ENCODE data around the gene GDPD2. TPM values are rescaled to one million over a fixed set of nuclear protein-coding genes. Genes with fewer than 3 reads are reported as not detected.
A peak's percentile ranks its signal among the peaks of the same experiment; 100 is the strongest.

Gene GDPD2
- total and polyA plus RNA-seq, 2 of the 13 experiments (the other 11 are each of a cell fraction or from before 2014, with no cell fraction given), result 0.04 to 0.08 TPM

GRCh38 chrX:70436343-70436742, 13.2 kb downstream of the GDPD2 start:
- CTCF ChIA-PET (ENCODE audit: low intra/inter-chr PET ratio, low total read pairs), result interaction anchor here (0.6 kb wide), 1 partner anchor 228 kb away, joined by 3 read pairs; no protein-coding TSS in a partner anchor
- TF ChIP-seq, protein P1, sequence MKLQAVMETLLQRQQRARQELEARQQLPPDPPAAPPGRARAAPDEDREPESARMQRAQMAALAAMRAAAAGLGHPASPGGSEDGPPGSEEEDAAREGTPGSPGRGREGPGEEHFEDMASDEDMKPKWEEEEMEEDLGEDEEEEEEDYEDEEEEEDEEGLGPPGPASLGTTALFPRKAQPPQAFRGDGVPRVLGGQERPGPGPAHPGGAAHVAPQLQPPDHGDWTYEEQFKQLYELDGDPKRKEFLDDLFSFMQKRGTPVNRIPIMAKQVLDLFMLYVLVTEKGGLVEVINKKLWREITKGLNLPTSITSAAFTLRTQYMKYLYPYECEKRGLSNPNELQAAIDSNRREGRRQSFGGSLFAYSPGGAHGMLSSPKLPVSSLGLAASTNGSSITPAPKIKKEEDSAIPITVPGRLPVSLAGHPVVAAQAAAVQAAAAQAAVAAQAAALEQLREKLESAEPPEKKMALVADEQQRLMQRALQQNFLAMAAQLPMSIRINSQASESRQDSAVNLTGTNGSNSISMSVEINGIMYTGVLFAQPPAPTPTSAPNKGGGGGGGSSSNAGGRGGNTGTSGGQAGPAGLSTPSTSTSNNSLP (IDR thresholded peaks at IDR 0.05; ENCODE audit: low read depth, low read length), result no peak
- TF ChIP-seq RFX1 (IDR thresholded peaks at IDR 0.05) (peak; percentile 25; the same call in 1 of the 2 replicates), CTCF (CRISPR knock-in tag; IDR thresholded peaks at IDR 0.05) (peak; percentile 25; the same call in 1 of the 2 replicates)
- intact Hi-C loops (cut with micrococcal nuclease; ENCODE audit: unreplicated experiment), result no loop called here
- no peak overlapping the region for H2AFZ ChIP-seq (ENCODE audit: low read length)
- POLR2A ChIA-PET, result no interaction called here
- no TSS peak for BruUV-seq (replicated peaks)
- no peaks in the 10 kb centered on the region for H3K79me2 ChIP-seq (ENCODE audit: insufficient read depth, low read length)
- in situ Hi-C loops (cut with HindIII; ENCODE audit: extremely low pct_ligation_motif_present, low pct_unique_long_range_greater_than_20kb), result no loop called here
- H3K4me1 ChIP-seq (ENCODE audit: insufficient read depth, low read length), result peaks cover 22% of the 10 kb centered on the region
- no peaks in the 10 kb centered on the region for H3K36me3 ChIP-seq (replicated peaks in 1 of 2; ENCODE audit: control insufficient read depth in 1 of 2, insufficient read depth in 2 of 2, low read length in 2 of 2)
- no peak overlapping the region for H3K27ac ChIP-seq (ENCODE audit: extremely low read length, insufficient read depth, low read length)
- WGBS (ENCODE audit: low lambda C conversion rate), result 72% methylated on average over 7 of the region's 16 CpGs
- no peaks in the 10 kb centered on the region for H3K27me3 ChIP-seq (ENCODE audit: control insufficient read depth in 1 of 2, insufficient read depth in 2 of 2, low read length in 2 of 2)
- H3K9ac ChIP-seq (ENCODE audit: insufficient read depth, low read depth, low read length), result no peak overlapping the region
- FAIRE-seq (no peak), DNase-seq (ENCODE audit: low spot score) (no peak), ATAC-seq (no peak)
- no peak overlapping the region for H3K4me2 ChIP-seq (ENCODE audit: low read depth, low read length)
- H3K9me3 ChIP-seq (ENCODE audit: low read length), result no peaks in the 10 kb centered on the region
- H4K20me1 ChIP-seq (ENCODE audit: insufficient read depth, low read length), result no peaks in the 10 kb centered on the region
- no peak overlapping the region for H3K4me3 ChIP-seq (replicated peaks in 1 of 3; ENCODE audit: insufficient read depth in 1 of 3, low read depth in 2 of 3, low read length in 3 of 3)

GRCh38 chrX:70437011-70437410, 13.9 kb downstream of the GDPD2 start:
- no peak overlapping the region for H2AFZ ChIP-seq (ENCODE audit: low read length)
- no peaks in the 10 kb centered on the region for H3K36me3 ChIP-seq (replicated peaks in 1 of 2; ENCODE audit: control insufficient read depth in 1 of 2, insufficient read depth in 2 of 2, low read length in 2 of 2)
- no peaks in the 10 kb centered on the region for H4K20me1 ChIP-seq (ENCODE audit: insufficient read depth, low read length)
- ChIA-PET POLR2A (no interaction called here), CTCF (ENCODE audit: low intra/inter-chr PET ratio, low total read pairs) (interaction anchor here (0.6 kb wide), 1 partner anchor 227 kb away, joined by 3 read pairs; no protein-coding TSS in a partner anchor)
- H3K4me1 ChIP-seq (ENCODE audit: insufficient read depth, low read length), result peaks cover 22% of the 10 kb centered on the region
- 25% methylated on average over 2 of the region's 2 CpGs for WGBS (ENCODE audit: low lambda C conversion rate)
- DNase-seq (ENCODE audit: low spot score) (no peak), FAIRE-seq (no peak), ATAC-seq (no peak)
- intact Hi-C loops (cut with micrococcal nuclease; ENCODE audit: unreplicated experiment), result no loop called here
- H3K27me3 ChIP-seq (ENCODE audit: control insufficient read depth in 1 of 2, insufficient read depth in 2 of 2, low read length in 2 of 2), result no peaks in the 10 kb centered on the region
- in situ Hi-C loops (cut with HindIII; ENCODE audit: extremely low pct_ligation_motif_present, low pct_unique_long_range_greater_than_20kb), result no loop called here
- H3K9ac ChIP-seq (ENCODE audit: insufficient read depth, low read depth, low read length), result no peak overlapping the region
- no TSS peak for BruUV-seq (replicated peaks)
- H3K27ac ChIP-seq (ENCODE audit: extremely low read length, insufficient read depth, low read length), result no peak overlapping the region
- H3K4me3 ChIP-seq (replicated peaks in 1 of 3; ENCODE audit: insufficient read depth in 1 of 3, low read depth in 2 of 3, low read length in 3 of 3), result no peak overlapping the region
- TF ChIP-seq CEBPB (IDR thresholded peaks at IDR 0.05; ENCODE audit: borderline replicate concordance, low read depth, low read length), result peak; percentile 36; the same call in 1 of the 2 replicates
- TF ChIP-seq ZNF556 (CRISPR knock-in tag; IDR thresholded peaks at IDR 0.05; ENCODE audit: borderline replicate concordance), result no peak
- TF ChIP-seq CEBPG (CRISPR knock-in tag; IDR thresholded peaks at IDR 0.05), result peak; percentile 14; the same call in 1 of the 2 replicates
- no peaks in the 10 kb centered on the region for H3K9me3 ChIP-seq (ENCODE audit: low read length)
- no peaks in the 10 kb centered on the region for H3K79me2 ChIP-seq (ENCODE audit: insufficient read depth, low read length)
- no peak overlapping the region for H3K4me2 ChIP-seq (ENCODE audit: low read depth, low read length)

Measured in HepG2 (cell line).